Measurements from ENCODE around the gene DCAF15.
A peak's percentile ranks its signal among the peaks of the same experiment; 100 is the strongest.

Gene DCAF15

GRCh38 chr19:14006085-14006765 is 53.9 kb downstream of the DCAF15 start, which contains the start of gene RFX1:
Gene RFX1 (minus strand): TSS chr19:14006320. CDS start chr19:13993843, 12,477 bp downstream.
- Histone ChIP-seq H3K27ac (peak within 1 kb of the TSS; percentile 98), H3K9me3 (no peaks in the 10 kb centered on the region), H3K4me3 (ENCODE audit: low read depth in 1 of 2, low read length in 1 of 2) (peak within 1 kb of the TSS; percentile 96 to 97), H3K4me1 (ENCODE audit: control insufficient read depth in 1 of 2, insufficient read depth in 1 of 2, low read depth in 1 of 2, low read length in 1 of 2) (peaks cover 12 to 18% of the 10 kb centered on the region in 2 experiments), H3K27me3 (no peaks in the 10 kb centered on the region), H3K36me3 (no peaks in the 10 kb centered on the region)
- no peak for TF ChIP-seq CTCF (IDR thresholded peaks at IDR 0.05)

DNA sequence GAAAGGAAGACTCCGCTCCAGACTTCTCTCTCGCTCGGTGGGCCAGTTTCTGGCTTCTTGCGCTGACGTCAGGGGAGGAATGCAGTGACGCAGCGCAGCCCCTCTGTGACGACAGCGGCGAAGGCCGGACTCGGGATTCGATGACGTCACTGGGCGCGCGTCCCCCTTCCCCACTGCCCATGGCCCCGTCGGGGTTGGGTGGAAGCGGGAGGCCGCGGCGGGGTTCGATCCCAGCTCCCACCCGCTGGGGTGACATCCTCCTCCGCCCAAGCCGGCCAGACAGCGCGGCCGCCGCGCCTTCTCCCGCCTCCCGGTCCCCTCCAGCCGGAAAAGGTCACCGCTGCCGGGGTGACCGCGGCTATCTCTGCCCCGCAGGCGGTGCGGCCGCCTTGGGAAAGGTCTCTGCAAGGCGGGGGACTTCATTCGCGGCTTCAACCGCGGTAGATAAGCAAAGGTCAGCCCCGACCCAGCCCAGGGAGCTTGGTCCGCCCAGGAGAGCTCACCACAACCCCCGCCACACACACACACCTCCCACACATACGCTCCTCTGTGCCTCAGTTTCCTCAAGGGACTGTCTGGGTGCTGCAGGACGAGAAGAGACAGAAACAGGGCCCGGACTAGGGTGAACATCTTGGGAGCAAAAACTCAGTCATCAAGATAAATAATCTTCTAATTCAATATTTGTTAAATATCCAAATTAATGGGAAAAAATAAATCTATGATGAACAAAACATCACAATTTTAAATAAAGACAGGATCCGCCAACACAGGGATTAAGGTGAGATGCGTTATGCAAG is 54.7 kb downstream of the DCAF15 start:
- peak overlapping the region; percentile 98 for H3K27ac ChIP-seq

More for the DNA sequence above, 54.7 kb downstream of the DCAF15 start:
- Histone ChIP-seq H3K27me3 (no peaks in the 10 kb centered on the region), H3K4me3 (ENCODE audit: low read depth in 1 of 2, low read length in 1 of 2) (peak overlapping the region; percentile 96 to 97), H3K9me3 (no peaks in the 10 kb centered on the region), H3K4me1 (ENCODE audit: control insufficient read depth in 1 of 2, insufficient read depth in 1 of 2, low read depth in 1 of 2, low read length in 1 of 2) (peaks cover 12 to 18% of the 10 kb centered on the region in 2 experiments), H3K36me3 (no peaks in the 10 kb centered on the region)
- no peak for TF ChIP-seq CTCF (IDR thresholded peaks at IDR 0.05)

Measured in neutrophil (primary cell).